GM10266 (cell line): Measurements from ENCODE around the gene PLEKHO2.

Experiments
- DNase-seq: peaks from one replicate; pipeline ENCODE4 v3.0.0; 2012; ENCODE audit errors: extremely low spot score
- CTCF ChIP-seq: IDR thresholded peaks from 2 replicates; pipeline ENCODE4 v1.5.1; 2012; ENCODE audit warnings: mild to moderate bottlenecking, low read depth; ENCODE audit not compliant: control insufficient read depth, insufficient read depth; ENCODE audit errors: missing control alignments

The PLEKHO2 gene

GRCh38 chr15:64841060-64841343, 713 bp upstream of the PLEKHO2 start:
- TF ChIP-seq CTCF: no peak
- no peak for DNase-seq

DNA sequence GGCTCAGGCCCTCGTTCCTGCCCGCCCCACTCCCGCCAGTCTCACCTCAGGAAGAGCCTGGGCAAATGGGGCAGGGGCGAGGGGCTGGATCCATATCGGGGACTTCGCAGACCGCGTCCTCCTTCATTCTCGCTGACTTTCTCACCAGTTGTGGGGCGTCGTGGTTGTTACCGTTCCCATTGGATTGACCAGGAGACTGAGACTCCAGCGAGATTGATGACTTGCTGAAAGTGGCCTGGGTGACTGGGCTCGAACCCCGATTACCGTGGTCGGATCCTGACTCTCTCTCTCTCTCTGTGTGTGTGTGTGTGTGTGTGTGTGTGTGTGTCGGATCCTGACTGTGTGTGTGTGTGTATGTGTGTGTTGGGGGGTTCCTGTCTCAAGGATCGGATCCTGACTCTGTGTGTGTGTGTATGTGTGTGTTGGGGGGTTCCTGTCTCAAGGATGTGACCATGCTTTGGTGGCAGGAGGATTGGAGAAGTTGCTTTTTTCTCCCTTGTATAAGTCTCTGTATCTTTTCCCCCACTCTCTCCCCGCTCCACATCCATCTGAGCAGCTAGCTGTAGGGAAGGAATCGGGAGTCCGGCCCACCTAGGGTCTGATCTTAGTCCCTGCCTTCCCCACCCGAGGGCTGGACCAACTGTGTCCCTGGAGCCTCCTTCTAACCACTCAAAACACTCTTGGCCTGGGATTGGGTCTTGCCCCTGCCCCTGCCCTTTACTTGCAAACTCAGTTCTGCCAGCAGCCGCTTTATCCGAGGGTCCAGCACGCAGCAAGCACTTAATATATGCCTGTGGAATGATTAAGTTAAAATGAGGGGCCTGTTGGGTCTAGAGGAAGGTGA, 603 bp downstream of the PLEKHO2 start:
- no peak for TF ChIP-seq CTCF
- no peak for DNase-seq

- no peak for TF ChIP-seq CTCF
- peak; percentile 49 for DNase-seq
These were observed 1.4 kb downstream of the PLEKHO2 start for GRCh38 chr15:64842986-64843561.

DNA sequence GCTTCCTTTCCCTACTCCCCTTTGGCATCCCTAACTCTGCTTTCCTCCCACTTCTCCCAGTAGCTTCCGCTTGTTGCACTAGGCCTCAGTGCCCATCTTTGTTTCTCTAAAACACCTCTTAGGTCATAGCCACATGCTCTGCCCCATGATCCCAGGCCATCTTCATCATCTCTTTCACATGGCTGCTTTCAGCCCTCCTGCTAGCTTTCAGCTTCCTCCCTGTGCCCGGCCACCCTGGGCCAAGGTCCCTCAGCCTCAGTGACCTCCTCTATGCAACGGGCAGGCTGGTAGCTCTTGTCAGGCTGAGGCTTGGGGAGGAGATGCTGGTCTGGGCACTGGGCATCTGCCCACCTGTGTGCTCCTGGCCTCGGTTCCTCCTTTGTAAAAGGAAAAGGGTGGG, 2.3 kb downstream of the PLEKHO2 start:
- TF ChIP-seq CTCF: no peak

DNA sequence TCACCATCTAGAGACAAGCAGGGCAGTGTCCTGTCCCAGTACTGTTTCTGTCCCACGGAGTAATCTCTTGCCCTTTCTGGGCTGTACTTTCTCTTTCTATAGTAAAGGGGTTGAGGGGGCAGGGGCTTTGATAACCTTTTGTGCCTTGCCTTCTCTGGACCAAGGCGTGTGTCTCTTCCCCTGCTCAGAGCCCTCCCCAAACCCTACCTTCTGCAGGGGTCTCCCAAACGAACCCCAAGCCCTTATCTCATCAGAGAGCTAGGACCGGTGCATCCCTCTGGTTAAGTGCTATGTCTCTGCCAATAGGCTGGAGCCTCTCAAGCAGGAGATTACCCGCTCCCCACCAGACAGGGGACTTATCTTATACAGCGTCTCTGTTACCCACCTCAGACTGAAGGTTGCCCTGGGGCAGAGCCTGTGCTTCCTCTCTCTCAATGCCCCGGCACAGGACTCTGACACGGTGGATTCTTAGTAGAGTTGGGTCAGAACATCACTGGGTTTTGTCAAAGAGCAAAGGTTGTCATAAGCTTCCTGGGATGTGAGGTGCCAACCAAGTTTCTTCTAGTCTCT, 2.9 kb downstream of the PLEKHO2 start:
- no peak for DNase-seq

More for the DNA sequence above, 2.3 kb downstream of the PLEKHO2 start:
- DNase-seq: no peak

GRCh38 chr15:64845183-64845611, 3.5 kb downstream of the PLEKHO2 start:
- no peak for DNase-seq

More for the DNA sequence above, 2.9 kb downstream of the PLEKHO2 start:
- TF ChIP-seq CTCF: no peak

More at GRCh38 chr15:64845183-64845611, 3.5 kb downstream of the PLEKHO2 start:
- TF ChIP-seq CTCF: no peak
